SKM-1 treated with dmso at 0.1 percent for 144 hours (cell line): ENCODE data around the gene AQP6.
"Not testable (repeated sequence)": the region's sequence is repeated elsewhere in the genome, so short reads cannot be mapped to it uniquely, and the experiment has no call there.

Experiments used
- DNase-seq: peaks from one replicate; lab custom pipeline; 2025; ENCODE audit not compliant: unreplicated experiment; lab: John Stamatoyannopoulos, UW

The AQP6 gene

GRCh38 chr12:49989400-49989799, 16.7 kb downstream of the AQP6 start:
- not testable (repeated sequence) for DNase-seq

GRCh38 chr12:49990273-49990672, 17.5 kb downstream of the AQP6 start:
- no peak for DNase-seq

- DNase-seq: no peak
Observed at GRCh38 chr12:49998453-49998852, 25.7 kb downstream of the AQP6 start.

GRCh38 chr12:50003595-50003994, 30.8 kb downstream of the AQP6 start:
- no peak for DNase-seq

GRCh38 chr12:50004696-50005095, 31.9 kb downstream of the AQP6 start:
- DNase-seq: no peak

- DNase-seq: no peak
Observed at GRCh38 chr12:50005175-50005574, 32.4 kb downstream of the AQP6 start.

- no peak for DNase-seq
Observed at GRCh38 chr12:50006280-50006679, 33.5 kb downstream of the AQP6 start.

GRCh38 chr12:50006754-50007442, 34.2 kb downstream of the AQP6 start:
- no peak for DNase-seq

GRCh38 chr12:50013361-50014147, 40.8 kb downstream of the AQP6 start:
- no peak for DNase-seq

GRCh38 chr12:50014342-50014741, 41.6 kb downstream of the AQP6 start:
- DNase-seq: no peak

- no peak for DNase-seq
Observed at GRCh38 chr12:50016501-50017475, 44.0 kb downstream of the AQP6 start.

- no peak for DNase-seq
Observed at GRCh38 chr12:50017641-50018040, 44.9 kb downstream of the AQP6 start.

GRCh38 chr12:50018154-50018553, 45.4 kb downstream of the AQP6 start:
- DNase-seq: no peak

GRCh38 chr12:50018968-50019367, 46.2 kb downstream of the AQP6 start:
- DNase-seq: no peak

- DNase-seq: no peak
Observed at GRCh38 chr12:50019524-50019923, 46.8 kb downstream of the AQP6 start.

- no peak for DNase-seq
Observed at GRCh38 chr12:50021031-50021430, 48.3 kb downstream of the AQP6 start.

- no peak for DNase-seq
Observed at GRCh38 chr12:50022903-50023302, 50.2 kb downstream of the AQP6 start.

- DNase-seq: no peak
Observed at GRCh38 chr12:50024227-50024626, 51.5 kb downstream of the AQP6 start.

GRCh38 chr12:50024805-50025186, 52.0 kb downstream of the AQP6 start:
- no peak for DNase-seq

GRCh38 chr12:50025187-50026059, 52.7 kb downstream of the AQP6 start, which contains the start of gene RACGAP1:
RACGAP1 (minus strand) TSS chr12:50025494; CDS start chr12:50016715, 8,779 bp downstream.
- peak; percentile 85 for DNase-seq
